Muscle layer of duodenum (tissue), 2 donors: ENCODE measurements around the gene TYROBP.
"Not testable (repeated sequence)": the region's sequence is repeated elsewhere in the genome, so short reads cannot be mapped to it uniquely, and the experiment has no call there.

Experiments
- H3K27ac ChIP-seq: one replicate; pipeline ENCODE4 v1.7.0; 2013; ENCODE audit warnings: mild to moderate bottlenecking, low read length
- H3K27me3 ChIP-seq: one replicate; pipeline ENCODE4 v1.7.0; 2013; ENCODE audit warnings: low read depth, mild to moderate bottlenecking, control low read depth, low read length
- H3K36me3 ChIP-seq, 2 donors: one replicate each; pipeline ENCODE4 v1.7.0; 2013; ENCODE audit warnings: low read length in 2 of 2, control low read depth in 1 of 2, mild to moderate bottlenecking in 1 of 2; ENCODE audit not compliant: insufficient read depth in 2 of 2, control insufficient read depth in 1 of 2
- H3K4me1 ChIP-seq, 2 donors: one replicate each; pipeline ENCODE4 v1.7.0; 2013; ENCODE audit warnings: low read length in 2 of 2, mild to moderate bottlenecking in 2 of 2, control low read depth in 1 of 2, moderate library complexity in 1 of 2; ENCODE audit not compliant: insufficient read depth in 2 of 2, control insufficient read depth in 1 of 2
- H3K4me3 ChIP-seq, 2 donors: one replicate each; pipeline ENCODE4 v1.7.0; 2013; ENCODE audit warnings: low read length in 2 of 2, low read depth in 1 of 2, mild to moderate bottlenecking in 1 of 2
- H3K9me3 ChIP-seq, 2 donors: one replicate each; pipeline ENCODE4 v1.7.0; 2013; ENCODE audit warnings: low read length in 2 of 2, control low read depth in 1 of 2, mild to moderate bottlenecking in 1 of 2; ENCODE audit not compliant: control insufficient read depth in 1 of 2
- donor health status: healthy.

Gene TYROBP

DNA sequence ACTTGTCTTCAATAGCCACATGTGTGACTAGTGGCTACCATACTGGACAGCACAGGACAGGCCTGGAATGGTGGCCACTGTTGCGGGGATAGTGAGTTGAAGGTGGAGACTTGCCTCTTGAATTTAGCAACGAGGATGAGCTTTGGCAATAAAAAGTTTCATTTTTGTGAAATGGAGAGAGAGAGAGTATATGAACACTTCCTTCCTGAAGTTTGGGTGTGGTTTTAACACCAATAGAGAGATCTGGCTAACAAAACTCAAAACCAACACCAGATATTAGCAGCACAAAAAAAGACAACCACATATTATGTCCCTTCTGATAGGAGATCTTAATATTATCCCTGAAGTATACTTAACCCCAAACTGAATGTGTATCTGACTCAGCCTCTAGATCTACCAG lies 21.8 kb upstream of the TYROBP start:
- peaks cover 5 to 9% of the 10 kb centered on the region in 2 donors for H3K4me1 ChIP-seq
- no peaks in the 10 kb centered on the region for H3K36me3 ChIP-seq
- H3K9me3 ChIP-seq: peaks cover 0 to 8% of the 10 kb centered on the region in 2 donors
- no peak overlapping the region for H3K27ac ChIP-seq
- H3K27me3 ChIP-seq: no peaks in the 10 kb centered on the region
- H3K4me3 ChIP-seq: no peak overlapping the region

DNA sequence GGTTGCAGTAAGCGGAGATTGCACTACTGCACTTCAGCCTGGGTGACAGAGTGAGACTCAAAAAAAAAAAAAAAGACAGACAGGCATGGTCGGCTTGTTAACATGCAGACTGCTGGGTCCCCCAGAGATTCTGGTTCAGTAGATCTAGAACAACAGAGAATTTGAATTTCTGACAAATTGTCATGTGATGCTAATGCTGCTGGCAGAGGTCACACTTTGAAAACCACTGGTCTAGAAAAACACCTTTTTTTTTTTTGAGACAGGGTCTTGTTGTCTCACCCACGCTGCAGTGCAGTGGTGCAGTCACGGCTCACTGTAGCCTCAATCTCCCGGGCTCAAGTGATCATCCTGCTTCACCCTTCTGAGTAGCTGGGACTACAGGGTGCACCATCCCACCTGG lies 20.4 kb upstream of the TYROBP start:
- H3K4me3 ChIP-seq: no peak overlapping the region
- H3K4me1 ChIP-seq: peaks cover 5 to 9% of the 10 kb centered on the region in 2 donors
- peaks cover 0 to 8% of the 10 kb centered on the region in 2 donors for H3K9me3 ChIP-seq
- no peaks in the 10 kb centered on the region for H3K36me3 ChIP-seq
- no peaks in the 10 kb centered on the region for H3K27me3 ChIP-seq
- no peak overlapping the region for H3K27ac ChIP-seq

DNA sequence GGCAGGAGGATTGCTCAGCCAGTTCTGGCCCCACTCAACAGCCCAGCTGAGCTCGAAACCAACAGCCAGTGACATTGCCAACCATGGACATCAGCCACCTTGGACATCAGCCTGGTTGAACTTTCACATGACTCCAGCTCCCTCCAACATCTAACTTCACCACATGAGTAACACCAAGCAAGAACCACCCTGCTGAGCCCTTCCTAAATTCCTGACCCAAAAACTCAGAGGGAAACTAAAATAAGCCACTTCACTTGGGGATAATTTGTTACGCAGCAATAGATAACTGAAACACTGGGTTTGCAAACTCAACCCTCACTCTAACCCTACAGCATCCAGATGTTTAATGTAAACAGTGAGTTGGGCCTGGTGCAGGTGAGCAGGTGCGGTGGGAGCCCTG lies 17.4 kb upstream of the TYROBP start:
- Histone ChIP-seq H3K27me3 (no peaks in the 10 kb centered on the region), H3K27ac (no peak overlapping the region), H3K4me3 (no peak overlapping the region), H3K4me1 (no peaks in the 10 kb centered on the region), H3K36me3 (no peaks in the 10 kb centered on the region), H3K9me3 (peaks cover 0 to 8% of the 10 kb centered on the region in 2 donors)

DNA sequence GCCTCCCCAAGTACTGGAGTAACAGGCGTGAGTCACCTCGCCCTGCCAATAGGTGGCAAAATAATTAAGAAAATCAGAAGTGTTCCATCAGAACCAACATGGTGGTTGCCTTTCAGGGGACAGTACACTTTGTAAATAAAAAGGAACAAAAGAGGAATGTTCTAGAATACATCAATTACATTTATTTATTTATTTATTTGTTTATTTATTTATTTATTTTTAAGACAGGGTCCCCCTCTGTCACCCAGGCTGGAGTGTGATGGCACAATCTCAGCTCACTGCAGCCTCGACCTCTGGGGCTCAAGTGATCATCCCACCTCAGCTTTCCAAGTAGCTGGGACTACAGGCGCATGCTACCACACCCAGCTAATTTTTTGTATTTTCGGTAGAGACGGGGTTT lies 12.9 kb upstream of the TYROBP start:
- no peaks in the 10 kb centered on the region for H3K4me1 ChIP-seq
- H3K36me3 ChIP-seq: no peaks in the 10 kb centered on the region
- H3K4me3 ChIP-seq: no peak overlapping the region
- H3K27ac ChIP-seq: no peak overlapping the region
- H3K9me3 ChIP-seq: peaks cover 0 to 8% of the 10 kb centered on the region in 2 donors
- H3K27me3 ChIP-seq: no peaks in the 10 kb centered on the region

DNA sequence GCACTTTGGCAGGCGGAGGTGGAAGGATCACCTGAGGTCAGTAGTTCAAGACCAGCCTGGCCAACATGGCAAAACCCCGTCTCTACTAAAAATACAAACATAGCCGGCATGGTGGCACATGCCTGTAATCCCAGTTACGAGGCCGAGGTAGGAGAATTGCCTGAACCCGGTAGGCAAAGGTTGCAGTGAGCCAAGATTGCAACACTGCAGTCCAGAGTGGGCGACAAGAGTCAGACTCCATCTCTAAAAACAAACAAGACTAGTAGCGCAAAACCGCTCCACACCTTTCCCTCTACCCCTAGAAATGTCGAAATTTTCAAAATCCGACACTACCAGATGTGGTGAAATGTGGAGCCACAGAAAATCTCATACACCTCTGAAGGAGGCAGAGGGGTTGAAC lies 11.2 kb upstream of the TYROBP start:
- H3K4me3 ChIP-seq: no peak overlapping the region
- H3K4me1 ChIP-seq: no peaks in the 10 kb centered on the region
- H3K9me3 ChIP-seq: no peaks in the 10 kb centered on the region
- H3K27me3 ChIP-seq: no peaks in the 10 kb centered on the region
- H3K36me3 ChIP-seq: no peaks in the 10 kb centered on the region
- H3K27ac ChIP-seq: no peak overlapping the region

DNA sequence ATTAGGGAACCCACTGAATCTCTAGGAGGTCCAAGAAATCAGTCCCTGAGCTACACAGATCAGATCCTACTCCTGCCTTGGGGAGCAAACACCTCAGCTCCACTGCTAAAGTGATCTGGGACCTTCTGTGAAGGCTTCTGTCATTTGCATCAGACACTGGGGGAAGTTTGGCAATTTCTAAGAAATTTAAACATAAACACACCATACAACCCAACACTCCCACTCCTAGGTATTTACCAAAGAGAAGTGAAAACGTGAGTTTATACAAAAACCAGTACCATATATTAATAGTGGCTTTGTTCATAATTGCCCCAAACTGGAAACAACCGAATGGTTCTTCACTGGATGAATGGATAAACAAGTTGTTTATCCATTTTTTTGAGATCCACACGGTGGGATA lies 7.3 kb upstream of the TYROBP start:
- no peak overlapping the region for H3K4me3 ChIP-seq
- no peak overlapping the region for H3K27ac ChIP-seq
- no peaks in the 10 kb centered on the region for H3K36me3 ChIP-seq
- no peaks in the 10 kb centered on the region for H3K27me3 ChIP-seq
- H3K4me1 ChIP-seq: no peaks in the 10 kb centered on the region
- no peaks in the 10 kb centered on the region for H3K9me3 ChIP-seq

DNA sequence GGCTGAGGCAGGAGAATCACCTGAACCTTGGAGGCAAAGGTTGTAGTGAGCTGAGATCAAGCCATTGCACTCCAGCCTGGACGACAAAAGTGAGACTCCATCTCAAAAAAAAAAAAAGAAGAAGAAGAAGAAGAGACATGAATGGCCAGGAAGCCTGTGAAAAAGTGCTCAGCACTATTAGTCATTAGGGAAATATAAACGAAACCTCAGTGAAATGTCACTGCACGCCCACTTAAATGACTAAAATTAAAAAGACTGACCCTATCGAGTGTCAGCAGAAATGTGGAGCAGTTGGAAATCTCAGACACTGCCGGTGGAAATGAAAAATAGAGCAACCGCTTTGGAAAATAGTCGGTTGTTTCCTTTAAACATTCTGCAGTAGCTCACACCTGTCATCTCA lies 5.5 kb upstream of the TYROBP start:
- H3K4me1 ChIP-seq: no peaks in the 10 kb centered on the region
- H3K27me3 ChIP-seq: no peaks in the 10 kb centered on the region
- no peak overlapping the region for H3K4me3 ChIP-seq
- H3K27ac ChIP-seq: no peak overlapping the region
- H3K9me3 ChIP-seq: no peaks in the 10 kb centered on the region
- no peaks in the 10 kb centered on the region for H3K36me3 ChIP-seq

DNA sequence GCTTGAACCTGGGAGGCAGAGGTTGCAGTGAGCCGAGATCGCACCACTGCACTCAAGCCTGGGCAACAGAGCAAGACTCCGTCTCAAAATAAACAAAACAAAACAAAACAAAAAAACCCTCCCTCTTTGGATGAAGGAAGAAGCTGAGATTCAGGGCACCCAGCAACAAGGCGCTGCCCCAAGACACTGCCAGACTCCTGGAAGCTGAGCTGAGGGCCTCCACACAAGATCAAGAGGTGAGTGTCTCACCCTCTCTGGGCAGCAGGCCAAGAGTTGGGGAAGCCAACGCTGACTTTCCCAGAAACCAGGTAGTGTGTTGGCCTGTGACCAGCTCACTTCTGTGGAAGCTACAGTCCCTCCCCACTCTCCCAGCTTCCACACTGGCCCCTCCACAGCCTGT lies 3.7 kb upstream of the TYROBP start:
- no peaks in the 10 kb centered on the region for H3K36me3 ChIP-seq
- no peak overlapping the region for H3K4me3 ChIP-seq
- H3K27ac ChIP-seq: no peak overlapping the region
- no peaks in the 10 kb centered on the region for H3K27me3 ChIP-seq
- H3K4me1 ChIP-seq: peaks cover 0 to 3% of the 10 kb centered on the region in 2 donors
- no peaks in the 10 kb centered on the region for H3K9me3 ChIP-seq

DNA sequence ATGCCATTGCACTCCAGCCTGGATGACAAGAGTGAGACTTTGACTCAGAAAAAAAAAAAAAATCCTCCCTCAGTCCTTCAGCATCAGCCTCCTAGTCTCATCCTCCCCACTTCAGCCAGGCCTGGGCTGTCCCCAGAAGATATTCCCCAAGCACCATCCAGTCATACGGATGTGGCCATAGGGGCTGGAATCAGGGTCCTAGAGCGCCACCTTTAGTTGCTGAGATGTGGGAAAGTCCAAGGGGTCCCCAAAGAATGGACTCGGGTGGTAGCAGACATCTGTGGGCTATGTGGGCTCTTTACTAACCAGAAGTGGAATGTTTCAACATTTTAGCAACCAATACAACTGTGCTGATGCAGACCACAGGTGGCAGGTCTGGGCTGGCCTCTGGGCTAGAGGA lies 3.1 kb upstream of the TYROBP start:
- no peak overlapping the region for H3K4me3 ChIP-seq
- no peaks in the 10 kb centered on the region for H3K36me3 ChIP-seq
- H3K9me3 ChIP-seq: no peaks in the 10 kb centered on the region
- H3K4me1 ChIP-seq: peaks cover 0 to 7% of the 10 kb centered on the region in 2 donors
- no peak overlapping the region for H3K27ac ChIP-seq
- H3K27me3 ChIP-seq: no peaks in the 10 kb centered on the region

DNA sequence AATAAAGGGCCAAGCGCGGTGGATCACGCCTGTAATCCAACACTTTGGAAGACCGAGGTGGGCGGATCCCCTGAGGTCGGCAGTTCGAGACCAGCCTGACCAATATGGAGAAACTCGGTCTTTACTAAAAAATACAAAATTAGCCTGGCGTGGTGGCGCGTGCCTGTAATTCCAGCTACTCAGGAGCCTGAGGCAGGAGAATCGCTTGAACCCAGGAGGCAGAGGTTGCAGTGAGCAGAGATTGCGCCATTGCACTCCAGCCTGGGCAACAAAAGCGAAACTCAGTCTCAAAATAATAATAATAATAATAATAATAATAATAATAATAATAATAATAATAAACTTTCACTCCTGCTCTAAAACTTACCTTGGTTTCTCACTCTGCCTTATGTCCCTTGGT lies 2.3 kb upstream of the TYROBP start:
- H3K4me3 ChIP-seq, H3K27me3 ChIP-seq, H3K4me1 ChIP-seq, H3K27ac ChIP-seq, H3K9me3 ChIP-seq, H3K36me3 ChIP-seq: not testable (repeated sequence)

DNA sequence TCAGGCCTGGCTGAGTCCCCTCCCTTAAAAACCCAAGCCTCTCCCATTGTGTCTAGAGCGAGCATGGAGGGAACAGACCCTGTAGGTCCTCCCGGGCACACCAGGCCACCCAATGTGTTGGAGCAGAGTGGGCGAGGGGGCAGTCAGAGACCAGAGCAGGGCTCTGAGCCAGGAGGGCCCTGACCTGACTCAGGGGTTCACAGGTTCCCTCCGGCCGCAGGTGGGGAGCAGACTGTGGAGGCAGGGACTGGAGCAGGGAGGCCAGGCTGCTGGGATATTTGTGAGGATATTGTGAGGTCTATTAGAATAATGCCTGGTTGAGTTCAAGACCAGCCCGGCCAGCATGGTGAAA lies 1.6 kb upstream of the TYROBP start:
- Histone ChIP-seq H3K27ac (peak overlapping the region; percentile 60), H3K27me3 (no peaks in the 10 kb centered on the region), H3K9me3 (no peaks in the 10 kb centered on the region), H3K36me3 (no peaks in the 10 kb centered on the region), H3K4me3 (no peak overlapping the region), H3K4me1 (peaks cover 0 to 7% of the 10 kb centered on the region in 2 donors)

DNA sequence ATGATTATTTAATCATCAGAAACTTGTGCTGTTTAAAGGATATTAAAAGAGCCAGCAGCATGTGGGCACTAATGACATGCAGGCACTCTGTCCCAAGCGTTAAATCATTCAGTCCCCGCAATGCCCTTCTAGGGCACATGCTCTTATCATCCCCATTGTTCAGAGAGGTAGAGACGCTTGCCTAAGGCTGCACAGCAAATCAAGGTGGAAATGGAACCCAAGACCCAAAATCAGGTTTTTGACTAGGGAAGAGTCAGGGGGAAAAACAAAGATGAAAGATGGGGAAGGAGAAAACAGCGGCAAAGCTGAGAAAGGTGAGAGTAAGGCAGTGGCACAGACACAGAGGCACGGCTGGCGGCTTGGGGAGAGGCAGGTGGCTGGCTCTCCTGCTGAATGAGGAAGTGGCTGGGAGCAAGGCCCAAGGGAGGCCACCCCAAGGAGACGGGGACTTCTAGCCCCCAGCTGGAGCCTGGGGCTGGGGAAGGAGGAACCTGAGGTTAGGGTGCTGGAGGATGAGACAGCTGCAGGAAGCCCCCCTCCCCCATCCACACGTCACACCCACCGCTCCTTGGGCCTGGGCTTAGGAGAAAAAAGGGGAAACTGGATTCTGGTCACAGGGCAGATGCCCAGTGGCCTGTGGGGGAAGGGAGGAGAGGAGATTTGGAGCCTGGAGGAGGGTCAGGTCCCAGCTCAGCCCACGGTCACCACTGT lies 1.0 kb upstream of the TYROBP start:
- Histone ChIP-seq H3K4me3 (no peak overlapping the region), H3K9me3 (no peaks in the 10 kb centered on the region), H3K36me3 (no peaks in the 10 kb centered on the region), H3K27me3 (no peaks in the 10 kb centered on the region), H3K27ac (peak overlapping the region; percentile 77), H3K4me1 (peaks cover 0 to 7% of the 10 kb centered on the region in 2 donors)
